K562 (cell line): Measurements from ENCODE around the gene MED31. TPM values are rescaled to one million over a fixed set of nuclear protein-coding genes. Genes with fewer than 3 reads are reported as not detected.

Experiments used
- ATAC-seq: fragments of 200-7000 bp; cut with Tn5 transposase; 3 replicates; pipeline ENCODE4 v1.9.1; 2020; ENCODE audit warnings: moderate library complexity
- BruUV-seq: library from RNA; stranded (reverse); fragments of 400-500 nt; replicated peaks from 2 replicates; lab custom pipeline; 2021; lab: Mats Ljungman, UMichigan
- CTCF ChIA-PET: fragments of 300-600 bp; formaldehyde crosslinking; extraction: SDS; loops from one replicate; lab custom pipeline; 2021; ENCODE audit warnings: low intra/inter-chr PET ratio; lab: Yijun Ruan, JAX
- POLR2A ChIA-PET: fragments of 300-600, 350-650 bp; sonication (Branson Sonifier 250); formaldehyde crosslinking; extraction: SDS; loops from one replicate; lab custom pipeline; 2021; ENCODE audit warnings: antibody characterized with exemption, inconsistent platforms; lab: Yijun Ruan, JAX
- DNase-seq, 4 experiments: peaks; one replicate each; pipeline versions ENCODE4 v3.0.0 to v3.0.0-alpha.2; 2011 to 2018; ENCODE audit warnings: low spot score in 3 of 4, mixed read lengths in 3 of 4; ENCODE audit errors: extremely low read depth in 1 of 4
- FAIRE-seq: peaks from 2 replicates; lab custom pipeline; 2011; peaks lifted over from hg19 to GRCh38; lab: Jason Lieb, UNC
- H2AFZ ChIP-seq: 2 replicates; pipeline ENCODE4 v1.6.0; 2011; ENCODE audit warnings: low read depth, low read length, control low read depth, inconsistent platforms
- H3K27ac ChIP-seq: fragments of 200-600 bp; 3 replicates; pipeline ENCODE4 v1.8.0; 2011; ENCODE audit warnings: low read depth, mild to moderate bottlenecking, control low read depth, inconsistent platforms, low read length, moderate library complexity, mixed read lengths; ENCODE audit errors: extremely low read depth
- H3K27me3 ChIP-seq, 2 experiments: fragments of 300-600 bp in 1 of 2; 2 replicates in 1 of 2; 3 replicates in 1 of 2; pipeline versions ENCODE4 v1.6.0 to v1.8.0; 2011; ENCODE audit warnings: inconsistent platforms in 2 of 2, low read length in 2 of 2, mild to moderate bottlenecking in 1 of 2, mixed read lengths in 1 of 2, moderate library complexity in 1 of 2; ENCODE audit not compliant: control insufficient read depth in 2 of 2, insufficient read depth in 2 of 2
- H3K36me3 ChIP-seq: fragments of 300-600 bp; 3 replicates; pipeline ENCODE4 v1.8.0; 2011; ENCODE audit warnings: mild to moderate bottlenecking, low read length, inconsistent platforms; ENCODE audit not compliant: control insufficient read depth, insufficient read depth
- H3K4me1 ChIP-seq, 2 experiments: fragments of 200-600 bp in 1 of 2; replicated peaks in 1 of 2; 2 replicates in 1 of 2; 3 replicates in 1 of 2; pipeline versions ENCODE4 v1.5.1 to v1.8.0; 2011; ENCODE audit warnings: inconsistent platforms in 2 of 2, low read length in 2 of 2, mild to moderate bottlenecking in 1 of 2, mixed read lengths in 1 of 2, moderate library complexity in 1 of 2; ENCODE audit not compliant: control insufficient read depth in 2 of 2, insufficient read depth in 2 of 2
- H3K4me2 ChIP-seq: 2 replicates; pipeline ENCODE4 v1.6.1; 2011; ENCODE audit warnings: low read length, control low read depth, inconsistent platforms, mixed read lengths; ENCODE audit not compliant: insufficient read depth
- H3K4me3 ChIP-seq: fragments of 200-600 bp; sonication (generic), shearing (Covaris generic); 2 replicates; pipeline ENCODE4 v1.5.1; 2016; ENCODE audit warnings: control low read depth, inconsistent platforms
- H3K79me2 ChIP-seq: fragments of 200-600 bp; 3 replicates; pipeline ENCODE4 v1.8.0; 2011; ENCODE audit warnings: low read length, inconsistent platforms; ENCODE audit not compliant: control insufficient read depth, insufficient read depth
- H3K9ac ChIP-seq, 2 experiments: 2 replicates each; pipeline versions ENCODE4 v1.6.0 to v1.6.1; 2011; ENCODE audit warnings: low read depth in 2 of 2, low read length in 2 of 2, control low read depth in 1 of 2, inconsistent platforms in 1 of 2, mild to moderate bottlenecking in 1 of 2, mixed read lengths in 1 of 2; ENCODE audit not compliant: insufficient read depth in 1 of 2
- H3K9me1 ChIP-seq: one replicate; pipeline ENCODE4 v1.6.0; 2011; ENCODE audit warnings: inconsistent platforms, mild to moderate bottlenecking, low read length, moderate library complexity; ENCODE audit not compliant: control insufficient read depth, insufficient read depth
- H3K9me3 ChIP-seq: replicated peaks from 2 replicates; pipeline ENCODE4 v1.5.1; 2011; ENCODE audit warnings: low read depth, low read length, inconsistent platforms; ENCODE audit not compliant: control insufficient read depth, insufficient read depth
- H4K20me1 ChIP-seq: replicated peaks from 2 replicates; pipeline ENCODE4 v1.6.1; 2011; ENCODE audit warnings: low read length, inconsistent platforms, mixed read lengths; ENCODE audit not compliant: control insufficient read depth, insufficient read depth
- ETS1 ChIP-seq: conservative IDR thresholded peaks from 2 replicates; pipeline ENCODE4 v1.6.1; 2011; ENCODE audit warnings: low read depth, mild to moderate bottlenecking, low read length; ENCODE audit not compliant: control insufficient read depth
- HEY1 ChIP-seq: fragments of 250-450 bp; sonication (Bioruptor Pico); IDR thresholded peaks from 2 replicates; pipeline ENCODE4 v1.5.0; 2020; ENCODE audit warnings: mild to moderate bottlenecking, moderate library complexity, borderline replicate concordance
- RCOR1 ChIP-seq, 2 experiments: IDR thresholded peaks; 2 replicates each; pipeline ENCODE4 v1.6.1; 2012; ENCODE audit warnings: low read depth in 2 of 2, low read length in 2 of 2, borderline replicate concordance in 1 of 2, improper control_type of control experiment in 1 of 2
- RUNX1 ChIP-seq: sonication (generic); IDR thresholded peaks from 2 replicates; pipeline ENCODE4 v1.6.1; 2016; ENCODE audit warnings: antibody characterized with exemption, low read depth
- ZNF511 ChIP-seq: sonication (generic); formaldehyde crosslinking; IDR thresholded peaks from 2 replicates; pipeline ENCODE4 v1.8.0; 2022; ENCODE audit warnings: mild to moderate bottlenecking, missing genetic modification reagents
- WGBS: fragments of 100-300 bp; shearing (Covaris generic); methylation state at CpG from one replicate; pipeline ENCODE4 v1.1.6; 2016; ENCODE audit warnings: low coverage, mixed read lengths; ENCODE audit not compliant: insufficient coverage; ENCODE audit errors: missing lambda C conversion rate; 5-methylcytosine and 5-hydroxymethylcytosine counted together
- in situ Hi-C: fragments of 300-500 bp; cut with MboI; formaldehyde crosslinking; loops from 4 replicates; pipeline ENCODE4 v1.15.0; 2018; ENCODE audit warnings: inconsistent platforms, mixed read lengths
- intact Hi-C: fragments of 100-400 bp; cut with micrococcal nuclease; formaldehyde crosslinking; loops from 2 replicates; pipeline ENCODE4 v1.14.2; 2022
- polyA plus RNA-seq, 8 experiments: library from polyadenylated mRNA; depleted of rRNA in 4 of 8; stranded (reverse) in 5 of 8; unstranded in 3 of 8; fragments of >200 nt; fragmentation: Nextera tagmentation in 2 of 8; fragmentation: Illumina TruSeq in 1 of 8; extraction: Ambion mirVana in 2 of 8; extraction: Trizol in 1 of 8; gene quantifications; 2 replicates each; pipeline versions ENCODE4 v1.2.1 to v1.2.3, GENCODE V29; 2011 to 2014; ENCODE audit warnings: inconsistent platforms in 1 of 8, missing spikeins in 1 of 8
- total RNA-seq, 7 experiments: library from RNA; depleted of rRNA in 6 of 7; stranded (reverse); fragments of >200 nt in 6 of 7; fragmentation: Illumina TruSeq in 2 of 7; extraction: Trizol in 2 of 7; gene quantifications; 2 replicates each; pipeline versions ENCODE4 v1.2.1 to v1.2.3, GENCODE V29; 2011 to 2021; ENCODE audit warnings: low replicate concordance in 1 of 7

MED31 gene
- total and polyA plus RNA-seq, 9 of the 15 experiments (the other 6 are each of a cell fraction or from before 2014, with no cell fraction given): 6.4 to 39.9 (median 14.6) TPM

- no peak for TF ChIP-seq RUNX1
- TF ChIP-seq ETS1: no peak
Measured at GRCh38 chr17:6636616-6637457, 14.6 kb downstream of the MED31 start (continued).

DNA sequence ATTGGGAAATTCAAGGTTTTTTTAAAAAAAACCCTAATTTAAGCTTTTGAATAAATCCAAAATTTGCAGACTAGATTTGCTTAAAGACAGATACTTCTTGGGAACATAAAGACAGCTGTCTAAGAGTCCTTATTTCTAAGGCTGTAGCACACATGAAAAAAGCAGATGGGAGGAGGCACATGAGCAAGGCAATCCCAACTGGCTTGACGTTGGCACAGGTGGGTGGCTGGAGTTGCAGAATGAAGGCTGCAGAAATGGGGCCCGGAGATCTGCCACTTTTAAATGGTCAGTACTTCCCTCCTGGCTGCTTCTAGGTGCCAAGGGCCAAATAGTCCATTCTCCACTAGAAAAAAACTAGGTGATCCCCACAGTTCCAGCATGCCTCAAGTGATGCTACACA, 15.3 kb downstream of the MED31 start:
- ChIA-PET CTCF (no interaction called here), POLR2A (interaction anchor here (1.3 kb wide), 1 partner anchor 12 kb away, joined by 3 read pairs; no protein-coding TSS in a partner anchor)
- TF ChIP-seq HEY1 (no peak), RCOR1 (IDR thresholded peaks at IDR 0.05; ENCODE audit: borderline replicate concordance in 1 of 2, low read depth in 2 of 2, low read length in 2 of 2) (no peak), ZNF511 (no peak)
- DNase-seq: no peak
- peaks cover 8 to 42% of the 10 kb centered on the region in 2 experiments; a peak in 4 of 5 replicates for H3K4me1 ChIP-seq
- BruUV-seq: no TSS peak
- H3K27me3 ChIP-seq: no peaks in the 10 kb centered on the region
- no peaks in the 10 kb centered on the region for H3K9me1 ChIP-seq
- H3K4me3 ChIP-seq: no peak overlapping the region
- no peak overlapping the region; a peak in 1 of 4 replicates for H3K9ac ChIP-seq
- intact Hi-C loops (no loop called here), in situ Hi-C loops (no loop called here)
- H3K36me3 ChIP-seq: peaks cover 31% of the 10 kb centered on the region
- no peak overlapping the region for H3K27ac ChIP-seq
- no peaks in the 10 kb centered on the region for H3K9me3 ChIP-seq
- no peak for ATAC-seq
- H3K4me2 ChIP-seq: no peak overlapping the region
- FAIRE-seq: no peak
- WGBS: 100% methylated on average over 2 of the region's 2 CpGs
- H3K79me2 ChIP-seq: peaks cover 21% of the 10 kb centered on the region; the same call in 2 of the 3 replicates
- no peaks in the 10 kb centered on the region for H4K20me1 ChIP-seq
- no peak overlapping the region for H2AFZ ChIP-seq
